Measurements from ENCODE around the gene CACTIN.
"Not testable (repeated sequence)": the region's sequence is repeated elsewhere in the genome, so short reads cannot be mapped to it uniquely, and the experiment has no call there.

CACTIN gene

GRCh38 chr19:3653865-3654513 lies 27.4 kb upstream of the CACTIN start:
- TF ChIP-seq CTCF (conservative IDR thresholded peaks at IDR 0.05): no peak
- H3K27ac ChIP-seq: no peak overlapping the region

DNA sequence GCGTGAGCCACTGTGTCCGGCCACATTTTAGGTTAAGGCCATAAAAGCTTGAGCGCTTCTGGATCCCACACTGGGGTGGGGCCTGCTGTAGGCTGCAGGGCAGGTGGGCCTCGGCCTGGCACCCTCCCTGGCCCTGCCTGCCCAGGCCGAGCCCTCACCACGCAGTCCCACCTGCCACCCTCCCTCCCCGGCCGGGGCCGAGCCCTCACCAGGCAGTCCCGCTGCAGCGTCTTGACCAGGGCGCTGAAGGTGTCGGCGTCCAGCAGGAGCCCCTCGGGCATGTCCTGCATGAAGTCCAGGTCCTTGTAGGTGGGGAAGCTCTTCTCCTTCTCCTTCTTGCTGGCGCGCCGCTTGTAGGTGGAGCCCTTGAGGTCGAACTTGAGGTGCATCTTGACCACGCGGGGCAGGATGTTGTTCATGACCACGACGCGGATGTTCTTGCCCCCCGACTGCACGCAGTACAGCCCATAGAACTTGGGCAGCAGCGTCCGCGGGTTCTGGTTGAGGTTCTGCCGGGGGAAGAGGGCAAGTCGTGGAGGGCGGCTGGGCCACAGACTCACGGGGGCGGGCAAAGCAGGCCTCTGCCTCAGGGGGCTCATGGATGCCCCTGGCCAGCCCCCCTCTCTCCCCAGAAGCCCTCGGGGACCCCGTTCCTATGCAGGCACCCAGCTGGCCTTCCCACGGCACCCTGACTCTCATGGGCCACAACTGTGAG lies 26.6 kb upstream of the CACTIN start:
- H3K27ac ChIP-seq: no peak overlapping the region
- no peak for TF ChIP-seq CTCF (conservative IDR thresholded peaks at IDR 0.05)

DNA sequence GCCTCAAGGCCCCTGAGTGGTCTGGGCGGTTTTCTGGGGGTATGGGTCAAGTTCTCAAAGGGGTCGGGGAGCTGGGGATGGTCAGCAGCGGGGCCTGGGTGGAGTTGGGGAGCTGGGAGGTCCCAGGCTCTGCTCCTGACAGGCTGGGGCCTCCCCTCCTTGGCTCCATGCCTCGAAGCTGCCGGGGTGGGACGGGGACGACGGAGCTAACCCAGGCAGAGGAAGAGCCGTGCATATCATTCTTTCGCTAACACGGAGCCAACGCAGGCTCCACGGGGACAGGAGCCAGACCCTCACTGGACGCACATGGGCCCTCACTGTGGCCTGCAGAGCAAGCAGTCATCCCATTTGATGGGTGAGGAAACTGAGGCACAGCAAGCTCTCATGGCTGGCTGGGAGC lies 25.8 kb upstream of the CACTIN start:
- H3K27ac ChIP-seq: no peak overlapping the region
- no peak for TF ChIP-seq CTCF (conservative IDR thresholded peaks at IDR 0.05)

DNA sequence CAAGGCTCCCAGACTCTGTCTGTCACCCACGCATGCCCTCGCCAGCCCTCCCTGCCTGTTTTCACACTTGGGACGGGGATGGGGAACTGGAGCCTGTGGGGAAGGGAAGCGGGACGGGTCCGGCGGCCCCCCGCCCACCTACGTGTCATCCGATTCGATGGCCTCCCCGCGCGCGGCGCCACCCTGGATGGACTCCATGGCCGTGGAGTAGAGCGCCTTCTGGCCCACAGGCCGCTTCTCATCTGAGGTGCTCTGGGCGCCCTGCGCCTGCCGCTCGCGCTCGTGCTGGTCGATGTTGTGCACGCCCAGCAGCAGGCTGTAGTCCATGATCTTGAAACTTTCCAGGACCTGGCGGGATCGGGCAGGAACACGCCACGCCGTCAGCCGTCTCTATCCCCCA lies 25.1 kb upstream of the CACTIN start:
- TF ChIP-seq CTCF (conservative IDR thresholded peaks at IDR 0.05): no peak
- no peak overlapping the region for H3K27ac ChIP-seq

DNA sequence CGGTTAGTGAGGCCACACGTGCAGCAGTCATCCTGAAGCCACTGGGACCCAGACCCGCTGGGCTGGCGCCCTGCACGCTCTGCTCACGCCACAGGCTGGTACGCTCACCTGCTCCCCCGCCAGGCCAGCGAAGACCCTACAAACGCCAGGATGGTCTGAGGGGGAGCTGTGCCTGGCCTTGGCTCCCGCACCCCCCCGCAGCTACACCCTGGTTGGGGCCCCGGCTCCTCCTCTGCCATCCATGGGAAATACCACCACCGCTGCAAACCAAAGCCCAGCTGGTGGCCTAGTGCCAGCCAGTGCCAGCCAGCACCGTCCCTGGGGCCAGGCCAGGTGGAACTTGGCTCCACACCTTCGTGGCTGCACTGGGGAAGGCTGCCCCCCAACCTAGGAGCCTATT lies 23.3 kb upstream of the CACTIN start:
- no peak overlapping the region for H3K27ac ChIP-seq
- TF ChIP-seq CTCF (conservative IDR thresholded peaks at IDR 0.05): no peak

GRCh38 chr19:3648037-3648905 lies 21.7 kb upstream of the CACTIN start:
- TF ChIP-seq CTCF (conservative IDR thresholded peaks at IDR 0.05): no peak
- no peak overlapping the region for H3K27ac ChIP-seq

DNA sequence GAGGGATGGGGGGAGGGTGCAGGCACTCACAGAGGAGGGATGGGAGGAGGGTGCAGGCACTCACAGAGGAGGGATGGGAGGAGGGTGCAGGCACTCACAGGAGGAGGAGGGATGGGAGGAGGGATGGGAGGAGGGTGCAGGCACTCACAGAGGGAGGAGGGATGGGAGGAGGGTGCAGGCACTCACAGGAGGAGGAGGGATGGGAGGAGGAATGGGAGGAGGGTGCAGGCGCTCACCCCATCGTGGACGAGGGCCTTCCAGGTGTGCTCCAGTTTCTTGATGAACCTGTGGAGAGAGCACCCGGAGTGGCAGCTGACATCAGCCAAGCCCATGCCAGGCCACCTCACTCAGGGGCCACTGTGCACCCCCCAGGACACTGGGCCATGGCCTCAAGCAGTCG lies 20.5 kb upstream of the CACTIN start:
- H3K27ac ChIP-seq: not testable (repeated sequence)
